ENCODE measurements around the gene TBX1.

Gene TBX1

GRCh38 chr22:19802894-19803735 lies 42.5 kb downstream of the TBX1 start:
- DNase-seq: no peak

DNA sequence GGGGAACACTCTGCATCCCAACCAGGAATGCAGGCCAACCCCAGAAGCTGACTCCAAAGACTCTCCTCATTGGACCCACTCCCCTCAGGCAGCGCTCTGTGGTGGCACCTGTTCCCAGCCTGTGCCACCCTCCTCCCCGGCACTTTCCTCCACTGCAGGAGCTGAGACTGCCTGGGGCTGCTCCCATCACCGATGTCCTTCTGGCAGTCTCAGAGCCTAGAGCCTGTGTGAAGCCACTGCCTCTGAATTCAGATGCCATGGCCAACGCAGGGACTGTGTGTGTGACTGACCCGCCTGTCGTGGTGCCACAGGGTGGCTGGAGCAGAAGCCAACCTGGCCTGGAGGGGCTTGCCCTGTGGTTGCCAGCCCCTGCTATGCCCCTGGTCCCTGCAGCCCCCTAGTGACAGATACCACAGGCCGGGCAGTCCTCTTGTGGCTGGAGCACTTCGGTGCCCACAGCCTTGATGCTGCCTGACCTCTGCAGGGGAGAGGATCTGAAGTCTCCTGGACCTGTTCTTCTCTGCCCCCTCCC lies 43.2 kb downstream of the TBX1 start:
- DNase-seq: no peak

DNA sequence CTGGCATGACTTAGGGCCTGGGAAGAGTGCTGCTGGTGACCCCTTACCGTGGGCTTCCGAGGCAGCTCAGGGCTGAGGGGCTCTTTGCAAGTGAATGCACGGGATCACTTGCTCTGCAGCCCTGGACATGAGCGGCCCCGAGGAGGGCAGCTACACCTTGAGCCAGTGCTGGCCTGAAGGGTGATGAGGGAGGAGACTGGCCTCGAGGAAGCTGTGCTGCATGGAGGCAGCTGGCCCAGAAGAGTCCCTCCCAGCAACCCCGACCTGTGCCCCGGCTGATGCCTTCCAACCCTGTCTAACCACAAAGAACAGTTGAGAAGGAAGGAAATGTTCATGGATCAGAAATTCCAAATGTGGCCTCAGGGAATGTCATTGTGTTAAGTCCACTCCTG lies 45.2 kb downstream of the TBX1 start:
- no peak for DNase-seq

DNA sequence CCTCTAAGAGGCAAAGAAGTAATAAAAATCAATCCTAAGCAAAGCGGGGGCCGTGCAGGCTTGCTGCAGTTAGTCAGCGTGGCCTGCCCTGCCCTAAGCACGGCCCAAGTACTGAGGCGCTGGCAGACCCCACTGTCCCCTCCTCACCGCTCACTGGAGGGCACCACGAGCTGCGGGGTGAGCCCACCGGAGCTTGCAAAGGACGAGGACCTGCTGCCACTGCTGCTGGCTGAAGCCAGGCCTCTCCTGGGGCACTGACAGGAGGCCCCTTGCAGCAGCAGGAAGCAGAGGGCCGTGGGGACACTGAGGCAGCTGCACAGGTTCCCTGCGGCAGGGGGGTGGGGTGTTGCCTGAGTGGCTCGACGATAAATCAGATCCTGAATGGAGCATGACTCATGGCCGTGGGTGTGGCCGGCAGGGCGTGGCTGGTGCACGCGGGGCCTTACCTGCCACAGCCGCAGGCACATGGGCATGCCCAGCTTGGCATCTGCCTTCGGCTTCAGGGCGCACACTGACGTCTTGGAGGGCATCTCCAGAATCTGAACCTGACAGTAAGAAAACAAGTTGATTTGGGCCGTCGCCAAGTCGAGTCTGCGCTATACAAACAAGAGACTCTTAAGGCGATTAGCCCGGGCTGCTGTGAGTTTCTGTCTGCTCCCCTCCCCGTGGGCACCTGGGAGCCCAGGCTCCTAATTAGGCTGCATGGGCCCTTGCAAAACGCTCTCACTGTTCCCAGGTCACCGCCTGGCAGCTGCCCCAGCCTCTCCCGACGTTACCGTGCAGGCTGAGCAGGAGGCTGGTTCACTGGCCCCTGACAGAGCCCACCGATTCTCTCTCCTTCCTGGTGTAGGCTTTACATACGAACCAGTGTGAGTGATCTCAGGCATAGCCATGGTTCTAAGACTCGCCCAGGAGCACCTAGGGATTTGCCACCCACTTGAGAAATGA lies 45.9 kb downstream of the TBX1 start:
- peak; percentile 95 for DNase-seq

DNA sequence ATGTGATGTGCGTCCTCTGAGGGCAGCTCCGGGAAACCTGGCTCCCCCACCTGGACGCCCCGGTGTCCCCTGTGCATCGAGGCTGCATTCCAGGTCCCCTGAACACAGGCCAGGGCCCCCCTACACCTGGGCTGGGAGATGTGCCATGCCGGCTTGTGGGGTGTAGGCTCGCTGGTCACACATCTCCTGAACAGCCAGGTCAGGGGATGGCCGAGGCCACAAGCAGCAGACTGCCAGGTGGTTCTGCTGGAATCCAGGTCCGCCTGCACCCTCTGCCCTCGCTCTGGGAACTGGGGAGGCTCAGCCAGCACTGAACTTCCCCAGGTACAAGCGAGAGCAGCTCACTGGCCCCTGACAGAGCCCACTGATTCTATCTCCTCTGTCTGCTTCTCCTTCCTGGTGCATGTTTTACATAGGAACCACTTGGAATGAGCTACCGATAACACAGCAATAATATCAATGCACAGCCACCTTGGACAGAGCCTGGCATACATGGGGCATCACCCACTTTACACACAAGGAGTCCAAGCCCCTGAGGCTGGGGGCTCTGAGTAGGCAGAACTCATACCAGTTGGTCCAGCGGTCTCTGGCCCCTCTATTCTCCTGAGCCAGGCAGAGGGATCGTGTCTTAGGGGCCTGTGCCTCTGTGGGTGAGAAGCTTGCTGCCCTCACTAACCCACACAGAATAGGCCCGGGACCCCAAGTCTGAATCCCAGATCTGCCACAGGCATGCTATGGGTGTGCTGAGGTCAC lies 46.8 kb downstream of the TBX1 start:
- no peak for DNase-seq

GRCh38 chr22:19807914-19808872 lies 47.6 kb downstream of the TBX1 start:
- DNase-seq: peak; percentile 58

DNA sequence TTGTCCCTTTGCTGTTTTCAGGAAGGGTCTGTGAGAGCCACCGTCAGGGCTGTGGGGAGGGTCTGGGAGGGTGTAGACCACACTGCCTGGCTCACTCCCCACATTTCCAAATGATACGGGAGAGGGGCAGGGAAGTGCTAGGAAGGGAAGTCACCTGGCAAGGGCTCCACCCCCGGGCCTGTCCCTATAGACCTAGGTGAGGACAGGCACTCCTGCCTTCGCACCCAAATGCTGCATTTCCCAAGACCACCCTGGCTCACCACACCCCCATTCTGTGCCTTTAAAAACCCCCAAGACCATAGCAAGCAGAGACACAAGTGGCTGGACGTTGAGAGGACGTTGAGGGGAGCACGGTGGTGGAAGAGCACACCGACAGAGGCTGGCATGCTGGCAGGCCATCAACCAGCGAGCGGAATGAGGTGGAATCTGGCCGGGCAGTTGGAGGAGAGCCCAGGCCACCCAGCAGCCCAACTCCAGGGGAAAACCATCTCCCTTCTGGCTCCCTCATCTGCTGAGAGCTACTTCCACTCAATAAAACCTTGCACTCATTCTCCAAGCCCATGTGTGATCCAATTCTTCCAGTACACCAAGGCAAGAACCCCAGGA lies 48.4 kb downstream of the TBX1 start:
- no peak for DNase-seq

- DNase-seq: no peak
Measured at GRCh38 chr22:19809741-19810140, 49.2 kb downstream of the TBX1 start.

DNA sequence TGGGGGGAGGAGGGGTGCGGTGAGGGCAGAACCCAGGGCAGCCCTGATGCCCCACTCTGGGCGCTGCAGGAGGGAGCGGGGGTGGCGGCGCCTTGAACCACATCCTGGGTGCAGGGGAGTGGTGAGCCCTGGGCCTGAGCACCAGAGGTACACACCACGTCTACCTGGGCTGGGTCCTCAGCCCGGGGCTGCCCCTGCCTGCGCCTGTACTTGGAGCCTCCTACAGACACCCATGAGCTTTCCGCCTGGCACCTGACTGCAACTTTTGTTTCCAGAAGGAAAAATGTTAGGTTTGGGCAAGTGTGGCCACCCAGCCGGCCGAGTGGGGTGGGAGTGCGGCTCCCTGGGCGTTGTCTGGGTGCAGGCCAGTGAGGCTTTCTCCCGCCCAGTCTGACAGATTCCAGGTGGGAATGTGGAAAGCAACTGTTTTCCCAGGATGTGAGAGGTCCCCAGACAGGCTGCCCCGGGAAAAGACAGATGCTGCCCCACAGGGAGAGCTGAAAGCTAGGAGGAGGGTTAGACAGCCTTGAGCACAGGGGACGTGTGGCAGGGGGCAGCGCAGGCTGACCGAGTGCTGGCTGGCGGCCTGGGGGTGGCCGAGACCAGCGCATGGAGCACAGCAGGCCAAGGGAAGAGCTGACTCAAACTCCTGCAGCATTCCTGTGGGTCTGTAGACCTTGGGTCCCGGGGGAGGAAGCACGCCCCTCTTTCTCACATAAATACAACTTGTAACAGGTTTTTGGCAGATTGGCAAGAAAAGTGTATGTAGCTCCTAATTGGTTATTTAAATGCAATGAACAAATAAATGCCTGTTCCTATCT lies 50.0 kb downstream of the TBX1 start:
- no peak for DNase-seq

DNA sequence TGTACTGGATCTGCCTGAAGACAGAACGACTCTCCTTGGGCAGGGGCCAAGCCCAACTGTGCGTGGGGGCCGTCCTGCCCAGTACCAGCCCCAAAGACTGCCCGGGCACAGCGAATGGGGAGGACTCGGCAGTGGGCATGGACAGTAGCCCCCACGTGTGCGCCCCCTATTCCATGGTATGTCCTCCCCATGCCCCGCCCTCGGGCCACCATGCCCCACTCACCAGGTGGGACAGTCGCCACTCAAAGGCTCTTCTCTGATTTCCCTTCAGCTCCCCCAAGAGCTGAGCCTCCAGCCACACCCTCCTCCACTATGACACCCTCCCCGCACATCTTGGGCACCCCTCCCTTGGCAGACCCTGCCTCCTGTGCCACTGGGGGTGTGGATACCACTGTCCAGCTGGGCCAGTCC lies 50.6 kb downstream of the TBX1 start:
- DNase-seq: no peak

DNA sequence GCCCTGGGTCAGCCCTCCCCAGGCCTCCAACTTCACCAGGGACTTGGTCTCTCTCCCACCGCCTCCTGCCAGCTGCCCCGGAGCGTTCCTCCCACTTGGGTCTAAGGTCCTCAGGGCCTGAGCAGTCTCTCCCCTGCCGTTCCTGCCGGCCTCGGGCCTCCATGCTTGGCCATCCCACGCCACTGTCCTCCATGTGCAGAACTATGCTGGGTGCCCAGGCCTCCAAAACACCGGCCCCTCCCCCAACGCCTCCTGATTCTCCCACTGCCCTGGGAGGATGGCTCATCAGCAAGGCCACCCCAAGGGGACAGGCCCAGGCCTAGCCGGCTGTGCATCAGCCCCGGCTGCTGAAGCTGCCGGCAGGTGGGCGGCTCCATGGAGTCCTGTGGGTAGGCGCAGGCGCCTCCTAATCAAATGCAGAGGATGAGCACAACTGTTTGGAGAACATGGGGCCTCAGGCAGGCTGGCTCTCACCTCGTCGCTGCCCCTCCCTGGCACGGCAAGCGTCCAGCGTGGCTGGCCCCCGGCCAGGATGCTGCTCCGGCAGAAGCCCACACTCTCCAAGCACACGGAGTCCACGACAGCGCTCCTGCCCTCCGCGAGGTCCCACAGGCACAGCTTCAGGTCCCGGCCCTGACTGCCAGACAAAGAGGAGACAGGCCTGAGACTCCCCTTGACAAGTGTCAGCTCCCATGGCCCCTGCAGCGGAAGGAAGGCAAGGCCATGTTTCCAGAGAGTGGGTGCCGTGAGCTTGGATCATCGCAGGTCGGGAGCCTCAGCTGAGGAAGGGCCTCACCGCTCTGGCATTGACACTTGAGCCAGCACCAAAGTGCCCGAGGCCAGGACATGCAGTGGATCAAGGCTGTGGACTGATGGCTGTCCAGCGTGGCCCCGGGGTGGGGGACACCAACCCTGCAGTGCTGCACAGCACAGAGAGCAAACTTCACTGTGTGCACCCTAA lies 51.5 kb downstream of the TBX1 start:
- no peak for DNase-seq

DNA sequence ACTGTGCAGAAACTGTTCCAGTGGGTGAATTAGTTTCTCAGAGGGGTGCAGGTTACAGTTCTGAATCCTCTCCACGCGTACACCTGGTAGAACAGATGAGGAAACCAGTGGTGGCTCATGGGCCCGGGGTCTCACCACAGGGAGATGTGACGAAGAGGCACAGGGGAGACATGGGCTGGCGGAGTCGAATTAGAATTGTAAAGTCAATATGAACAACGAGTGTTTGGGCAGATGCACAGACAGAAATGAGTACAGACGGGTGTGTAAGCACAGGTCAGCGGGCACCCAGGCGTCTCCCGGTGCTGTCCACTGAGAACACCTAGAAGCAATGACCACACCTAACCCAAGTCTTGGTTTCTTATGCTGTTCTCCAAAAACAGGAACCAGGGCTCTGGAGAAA lies 52.3 kb downstream of the TBX1 start:
- no peak for DNase-seq

DNA sequence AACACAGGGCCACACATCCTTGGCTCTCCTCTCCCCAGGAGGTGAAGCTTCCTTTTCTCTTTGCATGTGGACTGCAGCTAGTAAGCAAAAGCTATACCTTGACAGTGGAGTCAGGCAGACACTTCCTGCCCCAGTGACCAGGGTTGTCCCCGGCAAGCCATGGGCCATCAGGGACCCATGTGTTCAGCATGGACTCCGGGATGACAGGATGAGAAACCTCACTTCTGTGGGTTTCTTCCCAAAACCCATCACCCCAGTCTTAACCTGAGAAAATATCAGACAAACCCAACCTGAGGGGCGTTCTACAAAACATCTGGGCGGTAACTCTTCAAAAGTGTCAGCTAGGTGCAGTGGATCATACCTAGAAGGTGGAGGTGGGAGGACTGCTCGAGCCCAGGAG lies 53.9 kb downstream of the TBX1 start:
- no peak for DNase-seq

GRCh38 chr22:19815093-19815822 lies 54.7 kb downstream of the TBX1 start:
- no peak for DNase-seq

DNA sequence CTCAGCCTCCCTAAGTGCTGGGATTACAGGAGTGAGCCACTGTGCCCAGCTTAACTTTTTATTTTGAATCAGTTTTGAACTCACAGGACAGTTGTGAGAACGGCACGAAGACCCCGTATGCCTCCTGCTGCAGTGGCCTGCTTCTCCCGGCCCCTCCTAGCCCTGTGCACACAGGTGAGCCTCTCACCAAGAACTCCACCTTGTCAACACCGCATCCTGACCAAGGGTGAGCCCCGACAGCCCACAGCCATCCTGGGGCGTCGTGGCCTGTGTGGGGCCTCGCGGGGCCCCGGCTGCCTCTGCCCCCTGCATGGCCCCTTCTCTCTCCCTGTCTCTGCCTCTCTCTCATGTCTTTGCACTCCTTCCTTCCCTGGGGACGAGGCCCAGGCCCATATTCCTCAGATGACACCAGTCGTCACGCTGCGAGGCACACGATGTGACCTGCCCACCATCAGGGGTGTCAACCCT lies 55.3 kb downstream of the TBX1 start:
- DNase-seq: no peak

- DNase-seq: no peak
Measured at GRCh38 chr22:19816372-19817119, 56.0 kb downstream of the TBX1 start.
